Activated CD4-positive, alpha-beta T cell treated with anti-CD3 and anti-CD28 coated beads, Interleukin-2, amount 50 U/mL, for 48 hours (primary cell): ENCODE measurements around the gene CDK5RAP2.
"Not testable (repeated sequence)": the region's sequence is repeated elsewhere in the genome, so short reads cannot be mapped to it uniquely, and the experiment has no call there.

ENCODE experiments used
- DNase-seq, 2 experiments: peaks; one replicate each; pipeline ENCODE4 v3.0.0-alpha.2; 2020

Gene CDK5RAP2

GRCh38 chr9:120587328-120587727, 7.4 kb upstream of the CDK5RAP2 start:
- DNase-seq, result no peak

GRCh38 chr9:120583958-120584369, 4.0 kb upstream of the CDK5RAP2 start:
- DNase-seq, result no peak

GRCh38 chr9:120579139-120580050, 572 bp downstream of the CDK5RAP2 start:
- DNase-seq, result peak; percentile 8 to 14

GRCh38 chr9:120574473-120574872, 5.5 kb downstream of the CDK5RAP2 start:
- no peak for DNase-seq

GRCh38 chr9:120572472-120572871, 7.5 kb downstream of the CDK5RAP2 start:
- no peak for DNase-seq

GRCh38 chr9:120571443-120572257, 8.3 kb downstream of the CDK5RAP2 start:
- no peak for DNase-seq

- no peak for DNase-seq
Observed at GRCh38 chr9:120570296-120570695, 9.7 kb downstream of the CDK5RAP2 start.

GRCh38 chr9:120569556-120569955, 10.4 kb downstream of the CDK5RAP2 start:
- DNase-seq, result no peak

GRCh38 chr9:120568816-120569215, 11.2 kb downstream of the CDK5RAP2 start:
- no peak for DNase-seq

- DNase-seq, result no peak
Observed at GRCh38 chr9:120567874-120568273, 12.1 kb downstream of the CDK5RAP2 start.

GRCh38 chr9:120567081-120567480, 12.9 kb downstream of the CDK5RAP2 start:
- DNase-seq, result no peak

GRCh38 chr9:120564589-120564988, 15.4 kb downstream of the CDK5RAP2 start:
- no peak for DNase-seq

- DNase-seq, result no peak
Observed at GRCh38 chr9:120562861-120563443, 17.0 kb downstream of the CDK5RAP2 start.

- no peak for DNase-seq
Observed at GRCh38 chr9:120561709-120562108, 18.3 kb downstream of the CDK5RAP2 start.

GRCh38 chr9:120559546-120559945, 20.4 kb downstream of the CDK5RAP2 start:
- no peak for DNase-seq

- DNase-seq, result no peak
Observed at GRCh38 chr9:120558454-120558853, 21.5 kb downstream of the CDK5RAP2 start.

GRCh38 chr9:120557205-120557604, 22.8 kb downstream of the CDK5RAP2 start:
- DNase-seq, result no peak

GRCh38 chr9:120556775-120557174, 23.2 kb downstream of the CDK5RAP2 start:
- no peak for DNase-seq

- DNase-seq, result no peak
Observed at GRCh38 chr9:120555839-120556238, 24.1 kb downstream of the CDK5RAP2 start.

GRCh38 chr9:120552210-120552704, 27.7 kb downstream of the CDK5RAP2 start:
- DNase-seq, result not testable (repeated sequence)

- no peak for DNase-seq
Observed at GRCh38 chr9:120545701-120546550, 34.0 kb downstream of the CDK5RAP2 start.

GRCh38 chr9:120544441-120544840, 35.5 kb downstream of the CDK5RAP2 start:
- DNase-seq, result no peak
